Hematopoietic multipotent progenitor cell treated with erythropoietin and hydrocortisone succinate and interleukin-3 and kit ligand, for 15 days (in vitro differentiated cells): Measurements from ENCODE around the gene RBMS3.
"Not testable (repeated sequence)": the region's sequence is repeated elsewhere in the genome, so short reads cannot be mapped to it uniquely, and the experiment has no call there.

Experiments used
- DNase-seq: peaks from one replicate; pipeline ENCODE4 v3.0.0-alpha.2; 2015; ENCODE audit warnings: low spot score

RBMS3 gene

GRCh38 chr3:29312395-29312794, 31.5 kb downstream of the RBMS3 start:
- no peak for DNase-seq

- DNase-seq, result no peak
Measured at GRCh38 chr3:29312960-29313452, 32.1 kb downstream of the RBMS3 start.

GRCh38 chr3:29313981-29314726, 33.3 kb downstream of the RBMS3 start:
- DNase-seq, result no peak

GRCh38 chr3:29314727-29315088, 33.8 kb downstream of the RBMS3 start:
- DNase-seq, result no peak

- no peak for DNase-seq
Measured at GRCh38 chr3:29317659-29318173, 36.8 kb downstream of the RBMS3 start.

- no peak for DNase-seq
Measured at GRCh38 chr3:29318251-29318650, 37.4 kb downstream of the RBMS3 start.

- DNase-seq, result no peak
Measured at GRCh38 chr3:29319262-29319661, 38.4 kb downstream of the RBMS3 start.

GRCh38 chr3:29319798-29320197, 38.9 kb downstream of the RBMS3 start:
- DNase-seq, result no peak

- DNase-seq, result no peak
Measured at GRCh38 chr3:29322586-29322985, 41.7 kb downstream of the RBMS3 start.

- no peak for DNase-seq
Measured at GRCh38 chr3:29324180-29324651, 43.3 kb downstream of the RBMS3 start.

GRCh38 chr3:29326540-29326939, 45.7 kb downstream of the RBMS3 start:
- not testable (repeated sequence) for DNase-seq

GRCh38 chr3:29329986-29330890, 49.4 kb downstream of the RBMS3 start:
- no peak for DNase-seq

- no peak for DNase-seq
Measured at GRCh38 chr3:29331035-29331434, 50.2 kb downstream of the RBMS3 start.

GRCh38 chr3:29331456-29332194, 50.8 kb downstream of the RBMS3 start:
- DNase-seq, result no peak

GRCh38 chr3:29332195-29332637, 51.3 kb downstream of the RBMS3 start:
- no peak for DNase-seq

GRCh38 chr3:29333576-29333975, 52.7 kb downstream of the RBMS3 start:
- DNase-seq, result no peak

- DNase-seq, result no peak
Measured at GRCh38 chr3:29334706-29335105, 53.8 kb downstream of the RBMS3 start.

- DNase-seq, result no peak
Measured at GRCh38 chr3:29335438-29335837, 54.6 kb downstream of the RBMS3 start.

- DNase-seq, result no peak
Measured at GRCh38 chr3:29335943-29336342, 55.1 kb downstream of the RBMS3 start.

- no peak for DNase-seq
Measured at GRCh38 chr3:29337565-29337964, 56.7 kb downstream of the RBMS3 start.

- no peak for DNase-seq
Measured at GRCh38 chr3:29338377-29338776, 57.5 kb downstream of the RBMS3 start.
